ENCODE measurements around the gene CTAG2. TPM values are rescaled to one million over a fixed set of nuclear protein-coding genes. Genes with fewer than 3 reads are reported as not detected.
A peak's percentile ranks its signal among the peaks of the same experiment; 100 is the strongest.

The CTAG2 gene
- total and polyA plus RNA-seq, 2 donors (not counting 1 experiment from before 2014, with no cell fraction given), result not detected

- ChIA-PET CTCF (no interaction called here), POLR2A (interaction anchor here (1.0 kb wide), 1 partner anchor 90 kb away, joined by 3 read pairs; no protein-coding TSS in a partner anchor)
- Mint-ChIP-seq H3K27ac (peak overlapping the region; percentile 75), H3K4me1 (peaks cover 13% of the 10 kb centered on the region), H3K4me3 (peak overlapping the region; percentile 24), H3K27me3 (no peaks in the 10 kb centered on the region), H3K9me3 (ENCODE audit: insufficient read depth) (peaks cover 3% of the 10 kb centered on the region)
- Histone ChIP-seq H4K20me1 (ENCODE audit: control insufficient read depth, insufficient read depth, low read length, poor library complexity, severe bottlenecking) (no peaks in the 10 kb centered on the region), H3K4me3 (ENCODE audit: control extremely low read depth in 1 of 5, extremely low read depth in 1 of 5, insufficient read depth in 1 of 5, low read depth in 2 of 5, low read length in 4 of 5) (no peak overlapping the region), H3K79me2 (ENCODE audit: control insufficient read depth, insufficient read depth, low read length) (no peaks in the 10 kb centered on the region), H3K27me3 (replicated peaks in 1 of 4; ENCODE audit: control extremely low read depth in 1 of 4, control insufficient read depth in 3 of 4, insufficient read depth in 4 of 4, low read length in 3 of 4) (no peaks in the 10 kb centered on the region), H2AFZ (ENCODE audit: insufficient read depth, low read depth, low read length, poor library complexity, severe bottlenecking) (no peak overlapping the region), H3K36me3 (replicated peaks in 1 of 2; ENCODE audit: control extremely low read depth in 1 of 2, control insufficient read depth in 1 of 2, extremely low read depth in 1 of 2, insufficient read depth in 2 of 2, low read length in 1 of 2) (no peaks in the 10 kb centered on the region), H3K4me2 (replicated peaks; ENCODE audit: low read depth, low read length, poor library complexity, severe bottlenecking) (peak overlapping the region; percentile 12), H3K4me1 (ENCODE audit: control insufficient read depth in 2 of 2, insufficient read depth in 2 of 2, low read length in 2 of 2) (peaks cover 7 to 20% of the 10 kb centered on the region in 2 donors), H3K9ac (ENCODE audit: low read length) (no peak overlapping the region), H3K27ac (ENCODE audit: low read length in 2 of 2) (no peak overlapping the region), H3K9me3 (ENCODE audit: control extremely low read depth in 1 of 3, control insufficient read depth in 2 of 3, insufficient read depth in 1 of 3, low read length in 2 of 3) (no peaks in the 10 kb centered on the region)
- no peak for TF ChIP-seq EZH2 (IDR thresholded peaks at IDR 0.05; ENCODE audit: borderline replicate concordance, insufficient read depth, low read depth, low read length, poor library complexity, severe bottlenecking)
- no peak for TF ChIP-seq CTCF (IDR thresholded peaks at IDR 0.05)
- ATAC-seq (ENCODE audit: low read depth) (no peak), DNase-seq (peak; percentile 48)
- WGBS (ENCODE audit: insufficient coverage), result 4% methylated on average over 4 of the region's 7 CpGs
- intact Hi-C loops (cut with micrococcal nuclease), result no loop called here
These were observed 8.5 kb upstream of the CTAG2 start for GRCh38 chrX:154661899-154662298.

- Histone ChIP-seq H3K79me2 (ENCODE audit: control insufficient read depth, insufficient read depth, low read length) (no peaks in the 10 kb centered on the region), H3K4me3 (ENCODE audit: control extremely low read depth in 1 of 5, extremely low read depth in 1 of 5, insufficient read depth in 1 of 5, low read depth in 2 of 5, low read length in 4 of 5) (no peak overlapping the region), H3K36me3 (replicated peaks in 1 of 2; ENCODE audit: control extremely low read depth in 1 of 2, control insufficient read depth in 1 of 2, extremely low read depth in 1 of 2, insufficient read depth in 2 of 2, low read length in 1 of 2) (no peaks in the 10 kb centered on the region), H2AFZ (ENCODE audit: insufficient read depth, low read depth, low read length, poor library complexity, severe bottlenecking) (no peak overlapping the region), H3K4me1 (ENCODE audit: control insufficient read depth in 2 of 2, insufficient read depth in 2 of 2, low read length in 2 of 2) (peaks cover 7 to 20% of the 10 kb centered on the region in 2 donors), H3K9ac (ENCODE audit: low read length) (no peak overlapping the region), H4K20me1 (ENCODE audit: control insufficient read depth, insufficient read depth, low read length, poor library complexity, severe bottlenecking) (no peaks in the 10 kb centered on the region), H3K27ac (ENCODE audit: low read length in 2 of 2) (peak overlapping the region in 1 of 2 donors; percentile 24), H3K27me3 (replicated peaks in 1 of 4; ENCODE audit: control extremely low read depth in 1 of 4, control insufficient read depth in 3 of 4, insufficient read depth in 4 of 4, low read length in 3 of 4) (no peaks in the 10 kb centered on the region), H3K4me2 (replicated peaks; ENCODE audit: low read depth, low read length, poor library complexity, severe bottlenecking) (no peak overlapping the region), H3K9me3 (ENCODE audit: control extremely low read depth in 1 of 3, control insufficient read depth in 2 of 3, insufficient read depth in 1 of 3, low read length in 2 of 3) (no peaks in the 10 kb centered on the region)
- peaks cover 3% of the 10 kb centered on the region for H3K9me3 Mint-ChIP-seq (ENCODE audit: insufficient read depth)
- no peak overlapping the region for H3K27ac Mint-ChIP-seq
- ATAC-seq (ENCODE audit: low read depth) (no peak), DNase-seq (peak; percentile 10)
- whole genome bisulfite sequencing (ENCODE audit: insufficient coverage), result no CpG with 5 or more reads among the region's 4 CpGs
- intact Hi-C loops (cut with micrococcal nuclease), result no loop called here
- ChIA-PET CTCF (no interaction called here), POLR2A (no interaction called here)
- no peaks in the 10 kb centered on the region for H3K27me3 Mint-ChIP-seq
- H3K4me3 Mint-ChIP-seq, result peak overlapping the region; percentile 60
- peaks cover 13% of the 10 kb centered on the region for H3K4me1 Mint-ChIP-seq
- TF ChIP-seq CTCF (IDR thresholded peaks at IDR 0.05) (no peak), EZH2 (IDR thresholded peaks at IDR 0.05; ENCODE audit: borderline replicate concordance, insufficient read depth, low read depth, low read length, poor library complexity, severe bottlenecking) (no peak)
These were observed 7.8 kb upstream of the CTAG2 start for GRCh38 chrX:154661170-154661569.

Measured in B cell (primary cell).